HG03558 (cell line): ENCODE results near the gene UNC93B1.
"Not testable (repeated sequence)": the region's sequence is repeated elsewhere in the genome, so short reads cannot be mapped to it uniquely, and the experiment has no call there.

Source experiments
- ATAC-seq: cut with Tn5 transposase; IDR thresholded peaks from one replicate; pipeline ENCODE4 v1.9.1; 2021; ENCODE audit warnings: moderate number of reproducible peaks; ENCODE audit not compliant: unreplicated experiment; ENCODE audit errors: extremely low read depth

The UNC93B1 gene

GRCh38 chr11:67954251-67954650 is 49.6 kb downstream of the UNC93B1 start:
- ATAC-seq: not testable (repeated sequence)

GRCh38 chr11:67950705-67951104 is 53.2 kb downstream of the UNC93B1 start:
- ATAC-seq: not testable (repeated sequence)

GRCh38 chr11:67947785-67948184 is 56.1 kb downstream of the UNC93B1 start:
- ATAC-seq: not testable (repeated sequence)

- ATAC-seq: not testable (repeated sequence)
These were observed 57.5 kb downstream of the UNC93B1 start for GRCh38 chr11:67946403-67946802.

GRCh38 chr11:67943406-67943805 is 60.5 kb downstream of the UNC93B1 start:
- not testable (repeated sequence) for ATAC-seq
